HepG2 (cell line): ENCODE measurements around the gene AAGAB. TPM values are rescaled to one million over a fixed set of nuclear protein-coding genes. Genes with fewer than 3 reads are reported as not detected.

Source experiments
- ATAC-seq: fragments of 200-7000 bp; cut with Tn5 transposase; 3 replicates; pipeline ENCODE4 v1.9.1; 2020; ENCODE audit warnings: mild to moderate bottlenecking, moderate library complexity
- BruUV-seq: library from RNA; stranded (reverse); fragments of 400-500 nt; replicated peaks from 2 replicates; lab custom pipeline; 2021; lab: Mats Ljungman, UMichigan
- CTCF ChIA-PET: fragments of 300-600 bp; formaldehyde crosslinking; extraction: SDS; loops from one replicate; lab custom pipeline; 2021; ENCODE audit warnings: low total read pairs, inconsistent platforms, low intra/inter-chr PET ratio; lab: Yijun Ruan, JAX
- POLR2A ChIA-PET: fragments of 350-600 bp; sonication (Branson Sonifier 250); formaldehyde crosslinking; loops from one replicate; lab custom pipeline; 2020; ENCODE audit warnings: antibody characterized with exemption, inconsistent platforms; lab: Yijun Ruan, JAX
- DNase-seq: peaks from one replicate; pipeline ENCODE4 v3.0.0-alpha.2; 2015; ENCODE audit warnings: low spot score
- FAIRE-seq: peaks from 3 replicates; lab custom pipeline; 2011; peaks lifted over from hg19 to GRCh38; lab: Jason Lieb, UNC
- H2AFZ ChIP-seq: one replicate; pipeline ENCODE4 v1.6.1; 2011; ENCODE audit warnings: low read length, inconsistent platforms
- H3K27ac ChIP-seq: fragments of 300-600 bp; 3 replicates; pipeline ENCODE4 v1.8.0; 2011; ENCODE audit warnings: mixed run types, mild to moderate bottlenecking, mixed read lengths, low read length, inconsistent platforms; ENCODE audit not compliant: insufficient read depth; ENCODE audit errors: extremely low read length
- H3K27me3 ChIP-seq, 2 experiments: fragments of 200-600 bp in 1 of 2; 2 replicates in 1 of 2; 3 replicates in 1 of 2; pipeline versions ENCODE4 v1.6.0 to v1.8.0; 2011; ENCODE audit warnings: low read length in 2 of 2, mild to moderate bottlenecking in 2 of 2, moderate library complexity in 2 of 2, inconsistent platforms in 1 of 2; ENCODE audit not compliant: insufficient read depth in 2 of 2, control insufficient read depth in 1 of 2
- H3K36me3 ChIP-seq, 2 experiments: fragments of 200-600 bp in 1 of 2; replicated peaks in 1 of 2; 2 replicates in 1 of 2; 3 replicates in 1 of 2; pipeline versions ENCODE4 v1.5.1 to v1.8.0; 2011; ENCODE audit warnings: low read length in 2 of 2, inconsistent platforms in 1 of 2; ENCODE audit not compliant: insufficient read depth in 2 of 2, control insufficient read depth in 1 of 2
- H3K4me1 ChIP-seq: 2 replicates; pipeline ENCODE4 v1.5.1; 2012; ENCODE audit warnings: low read length, inconsistent platforms; ENCODE audit not compliant: insufficient read depth
- H3K4me2 ChIP-seq: 2 replicates; pipeline ENCODE4 v1.6.0; 2011; ENCODE audit warnings: low read depth, low read length, inconsistent platforms
- H3K4me3 ChIP-seq, 3 experiments: fragments of 200-600 bp in 1 of 3; sonication (generic), shearing (Covaris generic) in 1 of 3; replicated peaks in 1 of 3; 2 replicates each; pipeline ENCODE4 v1.5.1; 2011 to 2016; ENCODE audit warnings: low read length in 3 of 3, inconsistent platforms in 2 of 3, low read depth in 2 of 3, mild to moderate bottlenecking in 2 of 3, control low read depth in 1 of 3, mixed read lengths in 1 of 3; ENCODE audit not compliant: insufficient read depth in 1 of 3
- H3K79me2 ChIP-seq: one replicate; pipeline ENCODE4 v1.6.1; 2011; ENCODE audit warnings: low read length, inconsistent platforms; ENCODE audit not compliant: insufficient read depth
- H3K9ac ChIP-seq: 2 replicates; pipeline ENCODE4 v1.6.0; 2011; ENCODE audit warnings: mild to moderate bottlenecking, low read depth, low read length, inconsistent platforms; ENCODE audit not compliant: insufficient read depth
- H3K9me3 ChIP-seq: 2 replicates; pipeline ENCODE4 v1.5.1; 2012; ENCODE audit warnings: mild to moderate bottlenecking, low read length
- H4K20me1 ChIP-seq: 2 replicates; pipeline ENCODE4 v1.6.0; 2011; ENCODE audit warnings: inconsistent platforms, mild to moderate bottlenecking, low read length, moderate library complexity; ENCODE audit not compliant: insufficient read depth
- HNRNPLL ChIP-seq: fragments of 200-400 bp; formaldehyde crosslinking; IDR thresholded peaks from 2 replicates; pipeline ENCODE4 v1.6.1; 2017; ENCODE audit warnings: mild to moderate bottlenecking, low read depth, low read length; ENCODE audit not compliant: poor library complexity, severe bottlenecking
- MLLT10 ChIP-seq: sonication (generic); formaldehyde crosslinking; IDR thresholded peaks from 2 replicates; pipeline ENCODE4 v1.4.0; 2020; ENCODE audit warnings: missing genetic modification reagents
- NR2F1 ChIP-seq, 2 experiments: fragments of 450-650 bp in 1 of 2; formaldehyde crosslinking in 1 of 2; IDR thresholded peaks; 2 replicates each; pipeline versions ENCODE4 v1.5.0 to v1.6.1; 2016 to 2020; ENCODE audit warnings: mild to moderate bottlenecking in 1 of 2, missing compliant biosample characterization in 1 of 2, missing genetic modification reagents in 1 of 2, moderate library complexity in 1 of 2
- TBX3 ChIP-seq: fragments of 450-650 bp; IDR thresholded peaks from 2 replicates; pipeline ENCODE4 v1.6.1; 2017; ENCODE audit warnings: antibody characterized with exemption, mild to moderate bottlenecking, inconsistent platforms, borderline replicate concordance
- ZNF547 ChIP-seq: sonication (generic); formaldehyde crosslinking; IDR thresholded peaks from 2 replicates; pipeline ENCODE4 v1.5.1; 2020; ENCODE audit warnings: mild to moderate bottlenecking, missing genetic modification reagents
- ZNF616 ChIP-seq: sonication (generic); formaldehyde crosslinking; IDR thresholded peaks from 2 replicates; pipeline ENCODE4 v1.5.0; 2020; ENCODE audit warnings: low read depth, mild to moderate bottlenecking, missing genetic modification reagents
- ZNF83 ChIP-seq: sonication (generic); formaldehyde crosslinking; IDR thresholded peaks from 2 replicates; pipeline ENCODE4 v1.4.0; 2020; ENCODE audit warnings: missing genetic modification reagents, mild to moderate bottlenecking, borderline replicate concordance
- WGBS: methylation state at CpG from one replicate; pipeline ENCODE4 v1.1.6; 2017; ENCODE audit warnings: low lambda C conversion rate; 5-methylcytosine and 5-hydroxymethylcytosine counted together
- in situ Hi-C: cut with HindIII; loops from 2 replicates; pipeline ENCODE4 v1.10.0; 2017; ENCODE audit warnings: low pct_unique_long_range_greater_than_20kb; ENCODE audit not compliant: extremely low pct_ligation_motif_present
- intact Hi-C: fragments of 100-400 bp; cut with micrococcal nuclease; formaldehyde crosslinking; loops from one replicate; pipeline ENCODE4 v1.10.0; 2022; ENCODE audit not compliant: unreplicated experiment
- polyA plus RNA-seq, 8 experiments: library from polyadenylated mRNA; depleted of rRNA in 3 of 8; stranded (reverse) in 7 of 8; unstranded in 1 of 8; fragments of >200 nt; fragmentation: Illumina TruSeq in 4 of 8; extraction: Trizol in 4 of 8; gene quantifications; 2 replicates each; pipeline versions ENCODE4 v1.2.1 to v1.2.3, GENCODE V29; 2011 to 2016; ENCODE audit warnings: low read depth in 4 of 8, missing spikeins in 1 of 8, mixed read lengths in 1 of 8; ENCODE audit not compliant: insufficient read depth in 1 of 8
- total RNA-seq, 5 experiments: library from RNA; depleted of rRNA; stranded (reverse); fragments of >200 nt; fragmentation: Illumina TruSeq; extraction: Trizol; gene quantifications; 2 replicates each; pipeline ENCODE4 v1.2.3, GENCODE V29; 2016; ENCODE audit warnings: low read depth in 1 of 5
- TF ChIP-seq, protein P1 (sequence below): fragments of 450-650 bp; IDR thresholded peaks from 2 replicates; pipeline ENCODE4 v1.6.1; 2016
- TF ChIP-seq, protein P2 (sequence below): IDR thresholded peaks from 2 replicates; pipeline ENCODE4 v1.6.1; 2018; ENCODE audit warnings: missing genetic modification reagents
- TF ChIP-seq, protein P3 (sequence below): sonication (generic); formaldehyde crosslinking; conservative IDR thresholded peaks from 2 replicates; pipeline ENCODE4 v1.8.0; 2022; ENCODE audit warnings: low read depth, missing genetic modification reagents
- TF ChIP-seq, protein P4 (sequence below): sonication (generic); formaldehyde crosslinking; IDR thresholded peaks from 2 replicates; pipeline ENCODE4 v1.4.0; 2020; ENCODE audit warnings: missing genetic modification reagents

AAGAB gene
- total and polyA plus RNA-seq, 2 of the 13 experiments (the other 11 are each of a cell fraction or from before 2014, with no cell fraction given): 8.0 to 34.9 TPM

DNA sequence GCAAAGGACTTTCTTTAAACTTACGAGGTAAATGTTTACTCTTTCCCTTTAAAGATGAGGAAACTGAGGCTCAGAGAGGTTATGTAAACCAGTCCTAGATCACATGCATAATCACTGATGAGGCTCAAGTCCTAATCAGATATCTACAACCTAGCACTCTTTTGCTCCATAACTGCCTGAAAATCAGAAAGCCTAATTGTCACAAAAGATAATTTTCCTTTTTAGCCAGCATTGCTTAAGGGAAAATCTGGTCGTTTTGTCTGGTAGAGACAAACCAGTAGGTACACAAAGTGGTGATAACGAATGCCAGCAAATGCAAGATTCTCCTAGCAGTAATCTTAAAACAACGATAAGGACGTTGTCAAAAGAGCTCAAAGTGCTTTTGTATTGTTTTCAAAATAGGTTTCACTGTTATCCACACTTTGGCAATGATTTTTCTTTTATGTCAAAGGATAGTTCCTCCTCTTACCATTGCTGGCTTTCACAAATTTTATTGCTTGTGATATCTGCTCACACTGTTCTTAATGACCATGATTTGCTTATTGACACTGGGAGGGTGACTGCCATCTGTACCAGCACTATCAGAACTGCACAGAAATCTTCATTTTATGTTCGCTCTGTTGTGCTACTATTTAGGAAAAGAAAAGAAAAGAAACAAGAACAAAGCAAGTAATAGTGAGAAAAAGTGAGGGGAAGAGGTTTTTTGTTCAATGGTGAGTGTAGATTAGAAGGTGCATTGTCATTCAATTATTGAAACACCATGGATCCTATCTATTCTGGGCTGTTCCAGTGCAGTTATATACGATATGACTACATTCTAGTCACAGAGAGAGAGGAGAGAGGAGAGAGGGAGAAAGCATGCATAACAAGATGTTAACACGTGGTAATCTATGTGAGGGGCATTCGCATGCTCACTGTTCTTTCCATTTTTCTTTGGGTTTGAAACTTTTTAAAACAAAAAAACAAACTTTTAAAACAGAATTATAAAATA, 13.8 kb upstream of the AAGAB start:
- Histone ChIP-seq H2AFZ (no peak overlapping the region), H3K4me2 (no peak overlapping the region), H3K9me3 (no peaks in the 10 kb centered on the region), H4K20me1 (no peaks in the 10 kb centered on the region), H3K9ac (no peak overlapping the region), H3K4me3 (no peak overlapping the region), H3K27me3 (no peaks in the 10 kb centered on the region; a peak in 1 of 5 replicates), H3K27ac (no peak overlapping the region), H3K79me2 (no peaks in the 10 kb centered on the region), H3K4me1 (no peaks in the 10 kb centered on the region), H3K36me3 (no peaks in the 10 kb centered on the region)
- no peak for FAIRE-seq
- in situ Hi-C loops: no loop called here
- no peak for ATAC-seq
- 22% methylated on average over 9 of the region's 9 CpGs for WGBS
- BruUV-seq: no TSS peak
- intact Hi-C loops: no loop called here
- DNase-seq: no peak
- TF ChIP-seq HNRNPLL: no peak
- TF ChIP-seq, protein P1, sequence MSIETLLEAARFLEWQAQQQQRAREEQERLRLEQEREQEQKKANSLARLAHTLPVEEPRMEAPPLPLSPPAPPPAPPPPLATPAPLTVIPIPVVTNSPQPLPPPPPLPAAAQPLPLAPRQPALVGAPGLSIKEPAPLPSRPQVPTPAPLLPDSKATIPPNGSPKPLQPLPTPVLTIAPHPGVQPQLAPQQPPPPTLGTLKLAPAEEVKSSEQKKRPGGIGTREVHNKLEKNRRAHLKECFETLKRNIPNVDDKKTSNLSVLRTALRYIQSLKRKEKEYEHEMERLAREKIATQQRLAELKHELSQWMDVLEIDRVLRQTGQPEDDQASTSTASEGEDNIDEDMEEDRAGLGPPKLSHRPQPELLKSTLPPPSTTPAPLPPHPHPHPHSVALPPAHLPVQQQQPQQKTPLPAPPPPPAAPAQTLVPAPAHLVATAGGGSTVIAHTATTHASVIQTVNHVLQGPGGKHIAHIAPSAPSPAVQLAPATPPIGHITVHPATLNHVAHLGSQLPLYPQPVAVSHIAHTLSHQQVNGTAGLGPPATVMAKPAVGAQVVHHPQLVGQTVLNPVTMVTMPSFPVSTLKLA: peak; percentile 68
- ChIA-PET CTCF (no interaction called here), POLR2A (no interaction called here)

DNA sequence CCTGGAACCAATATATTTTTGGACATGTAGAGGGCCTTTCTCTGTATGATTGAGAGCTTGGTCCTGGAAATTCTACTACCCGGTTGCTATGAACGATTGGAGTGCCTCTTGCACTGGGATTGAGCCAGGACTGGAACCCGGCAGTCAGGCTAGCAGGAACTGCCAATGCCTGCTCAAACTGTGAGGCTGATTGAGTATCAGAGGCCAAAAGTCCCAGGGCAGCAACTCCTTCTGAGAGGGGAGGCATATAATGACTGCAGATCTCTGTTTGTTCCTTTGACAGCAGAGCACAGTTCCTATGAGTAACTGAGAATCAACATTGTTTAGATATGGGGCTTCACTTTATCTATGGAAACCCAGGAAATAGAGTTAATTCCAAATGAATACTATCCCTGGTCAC, 13.0 kb upstream of the AAGAB start:
- DNase-seq (no peak), ATAC-seq (no peak), FAIRE-seq (no peak)
- ChIA-PET POLR2A (no interaction called here), CTCF (no interaction called here)
- Histone ChIP-seq H3K27ac (no peak overlapping the region), H2AFZ (no peak overlapping the region), H4K20me1 (no peaks in the 10 kb centered on the region), H3K4me1 (no peaks in the 10 kb centered on the region), H3K27me3 (no peaks in the 10 kb centered on the region; a peak in 1 of 5 replicates), H3K9me3 (no peaks in the 10 kb centered on the region), H3K4me2 (no peak overlapping the region), H3K4me3 (no peak overlapping the region), H3K79me2 (no peaks in the 10 kb centered on the region), H3K36me3 (no peaks in the 10 kb centered on the region), H3K9ac (no peak overlapping the region)
- in situ Hi-C loops (no loop called here), intact Hi-C loops (no loop called here)
- no TSS peak for BruUV-seq
- 47% methylated on average over 3 of the region's 3 CpGs for WGBS
- TF ChIP-seq NR2F1 (CRISPR knock-in tag; IDR thresholded peaks at IDR 0.05) (no peak), ZNF616 (CRISPR knock-in tag) (no peak), ZNF547 (CRISPR knock-in tag) (no peak), MLLT10 (CRISPR knock-in tag) (no peak), ZNF83 (CRISPR knock-in tag) (no peak), TBX3 (no peak)
- TF ChIP-seq, protein P2, sequence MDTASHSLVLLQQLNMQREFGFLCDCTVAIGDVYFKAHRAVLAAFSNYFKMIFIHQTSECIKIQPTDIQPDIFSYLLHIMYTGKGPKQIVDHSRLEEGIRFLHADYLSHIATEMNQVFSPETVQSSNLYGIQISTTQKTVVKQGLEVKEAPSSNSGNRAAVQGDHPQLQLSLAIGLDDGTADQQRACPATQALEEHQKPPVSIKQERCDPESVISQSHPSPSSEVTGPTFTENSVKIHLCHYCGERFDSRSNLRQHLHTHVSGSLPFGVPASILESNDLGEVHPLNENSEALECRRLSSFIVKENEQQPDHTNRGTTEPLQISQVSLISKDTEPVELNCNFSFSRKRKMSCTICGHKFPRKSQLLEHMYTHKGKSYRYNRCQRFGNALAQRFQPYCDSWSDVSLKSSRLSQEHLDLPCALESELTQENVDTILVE (CRISPR knock-in tag): no peak
- TF ChIP-seq, protein P3, sequence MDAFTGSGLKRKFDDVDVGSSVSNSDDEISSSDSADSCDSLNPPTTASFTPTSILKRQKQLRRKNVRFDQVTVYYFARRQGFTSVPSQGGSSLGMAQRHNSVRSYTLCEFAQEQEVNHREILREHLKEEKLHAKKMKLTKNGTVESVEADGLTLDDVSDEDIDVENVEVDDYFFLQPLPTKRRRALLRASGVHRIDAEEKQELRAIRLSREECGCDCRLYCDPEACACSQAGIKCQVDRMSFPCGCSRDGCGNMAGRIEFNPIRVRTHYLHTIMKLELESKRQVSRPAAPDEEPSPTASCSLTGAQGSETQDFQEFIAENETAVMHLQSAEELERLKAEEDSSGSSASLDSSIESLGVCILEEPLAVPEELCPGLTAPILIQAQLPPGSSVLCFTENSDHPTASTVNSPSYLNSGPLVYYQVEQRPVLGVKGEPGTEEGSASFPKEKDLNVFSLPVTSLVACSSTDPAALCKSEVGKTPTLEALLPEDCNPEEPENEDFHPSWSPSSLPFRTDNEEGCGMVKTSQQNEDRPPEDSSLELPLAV (CRISPR knock-in tag): no peak
- TF ChIP-seq, protein P4, sequence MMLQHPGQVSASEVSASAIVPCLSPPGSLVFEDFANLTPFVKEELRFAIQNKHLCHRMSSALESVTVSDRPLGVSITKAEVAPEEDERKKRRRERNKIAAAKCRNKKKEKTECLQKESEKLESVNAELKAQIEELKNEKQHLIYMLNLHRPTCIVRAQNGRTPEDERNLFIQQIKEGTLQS (CRISPR knock-in tag): no peak
